ENCODE measurements around the gene PTPRR. TPM values are rescaled to one million over a fixed set of nuclear protein-coding genes. Genes with fewer than 3 reads are reported as not detected.

Gene PTPRR
- total RNA-seq, 3 donors from 2014 or later = 16.6 to 46.9 (median 25.1) TPM

GRCh38 chr12:70759161-70759918 lies 161.2 kb downstream of the PTPRR start:
- H3K36me3 ChIP-seq (ENCODE audit: low read depth) = no peaks in the 10 kb centered on the region
- H3K4me3 ChIP-seq = no peak overlapping the region
- intact Hi-C loops (cut with DNase I, micrococcal nuclease) = no loop called here
- DNase-seq (no peak), ATAC-seq (no peak)
- no peaks in the 10 kb centered on the region for H3K9me3 ChIP-seq
- H3K4me1 ChIP-seq (ENCODE audit: low read depth) = peaks cover 6% of the 10 kb centered on the region
- TF ChIP-seq CTCF (IDR thresholded peaks at IDR 0.05) = no peak

DNA sequence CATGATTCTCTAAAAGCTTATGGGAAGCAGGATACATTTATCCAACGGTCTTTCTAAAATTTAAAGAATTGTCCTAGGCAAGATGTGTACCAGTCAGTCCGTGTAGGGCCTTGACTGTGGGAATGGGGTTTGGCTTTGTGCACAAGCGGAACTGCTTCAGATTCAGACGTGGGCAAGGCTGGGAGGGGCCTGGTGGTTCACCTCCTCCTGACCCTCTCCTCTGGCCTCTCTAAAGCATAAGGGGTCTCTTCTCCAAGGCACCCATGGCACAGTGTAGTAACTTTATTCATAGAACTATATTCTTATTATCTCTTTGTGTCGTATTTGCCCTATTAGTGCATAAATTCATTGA lies 162.1 kb downstream of the PTPRR start:
- no peak for ATAC-seq
- H3K4me1 ChIP-seq (ENCODE audit: low read depth) = peaks cover 6% of the 10 kb centered on the region
- no peaks in the 10 kb centered on the region for H3K36me3 ChIP-seq (ENCODE audit: low read depth)
- intact Hi-C loops (cut with DNase I, micrococcal nuclease) = no loop called here
- TF ChIP-seq CTCF (IDR thresholded peaks at IDR 0.05) = no peak
- no peak for DNase-seq
- H3K4me3 ChIP-seq = no peak overlapping the region
- H3K9me3 ChIP-seq = no peaks in the 10 kb centered on the region

DNA sequence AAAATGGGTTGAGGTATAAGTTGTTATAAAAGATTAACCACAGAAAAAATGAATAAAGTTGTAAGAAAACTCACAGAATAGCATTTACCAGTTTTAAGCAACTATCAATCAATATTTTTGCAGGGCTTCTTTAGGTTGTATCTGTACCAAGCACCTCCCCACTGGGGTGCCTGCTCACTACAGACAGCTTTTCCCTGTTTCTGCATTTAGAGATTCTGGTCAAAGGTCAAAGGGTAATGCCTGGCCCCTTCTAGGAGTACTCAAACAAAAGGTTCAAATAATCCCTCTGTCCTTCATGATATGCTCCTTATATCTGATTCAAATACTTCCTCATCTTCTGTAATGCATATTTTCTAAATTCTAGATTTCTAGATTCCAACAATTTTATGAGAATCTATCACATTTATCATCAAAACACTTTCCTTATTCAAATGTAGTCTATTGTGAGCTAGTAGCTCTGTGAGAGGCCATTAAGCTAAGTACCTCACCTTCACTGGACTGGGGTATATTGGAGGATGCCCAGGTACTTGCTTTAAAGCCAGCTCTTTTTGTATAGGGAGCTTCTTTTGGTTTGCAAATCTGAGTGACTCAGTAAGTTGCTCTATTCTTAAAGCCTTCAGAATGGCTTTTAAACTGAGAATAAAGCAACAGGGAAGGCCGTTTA lies 162.6 kb downstream of the PTPRR start:
- intact Hi-C loops (cut with DNase I, micrococcal nuclease) = no loop called here
- no peak for TF ChIP-seq CTCF (IDR thresholded peaks at IDR 0.05)
- Histone ChIP-seq H3K4me3 (no peak overlapping the region), H3K9me3 (no peaks in the 10 kb centered on the region), H3K36me3 (ENCODE audit: low read depth) (no peaks in the 10 kb centered on the region), H3K4me1 (ENCODE audit: low read depth) (peaks cover 6% of the 10 kb centered on the region)
- ATAC-seq (no peak), DNase-seq (no peak)

GRCh38 chr12:70756791-70757190 lies 163.7 kb downstream of the PTPRR start:
- ATAC-seq = peak; percentile 38
- H3K36me3 ChIP-seq (ENCODE audit: low read depth) = no peaks in the 10 kb centered on the region
- H3K4me3 ChIP-seq = no peak overlapping the region
- DNase-seq = no peak
- H3K4me1 ChIP-seq (ENCODE audit: low read depth) = peaks cover 6% of the 10 kb centered on the region
- intact Hi-C loops (cut with DNase I, micrococcal nuclease) = no loop called here
- TF ChIP-seq CTCF (IDR thresholded peaks at IDR 0.05) = no peak
- no peaks in the 10 kb centered on the region for H3K9me3 ChIP-seq

DNA sequence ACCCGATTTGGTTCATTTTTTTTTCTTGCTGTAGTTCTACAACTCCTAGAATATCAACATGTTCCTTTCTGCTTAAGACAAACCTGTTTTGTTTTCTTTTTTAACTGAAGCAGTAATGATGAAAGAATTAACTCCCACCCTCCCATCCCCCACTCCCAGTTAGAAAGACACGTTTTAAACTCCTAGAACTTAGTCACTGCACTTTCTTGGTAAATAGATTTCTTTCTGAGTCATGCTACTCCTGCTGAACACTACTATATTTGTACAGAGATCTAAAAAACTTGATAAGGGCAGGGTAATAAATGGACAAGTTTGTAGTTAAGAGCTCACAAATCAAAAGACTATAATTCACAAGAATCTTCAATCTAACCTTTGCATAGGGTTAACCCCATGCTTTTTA lies 164.4 kb downstream of the PTPRR start:
- TF ChIP-seq CTCF (IDR thresholded peaks at IDR 0.05) = no peak
- Histone ChIP-seq H3K4me1 (ENCODE audit: low read depth) (peaks cover 6% of the 10 kb centered on the region), H3K9me3 (no peaks in the 10 kb centered on the region), H3K36me3 (ENCODE audit: low read depth) (no peaks in the 10 kb centered on the region), H3K4me3 (no peak overlapping the region)
- ATAC-seq (peak; percentile 84), DNase-seq (no peak)
- intact Hi-C loops (cut with DNase I, micrococcal nuclease) = no loop called here
